NT2/D1 (cell line): ENCODE measurements around the gene FAM184A.

Source experiments
- DNase-seq: peaks from one replicate; pipeline ENCODE4 v3.0.0-alpha.2; 2011; ENCODE audit warnings: low read depth, low spot score
- H3K27me3 ChIP-seq: 2 replicates; pipeline ENCODE4 v1.6.0; 2011; ENCODE audit warnings: mild to moderate bottlenecking; ENCODE audit not compliant: insufficient read length, insufficient read depth
- H3K36me3 ChIP-seq: 2 replicates; pipeline ENCODE4 v1.6.1; 2011; ENCODE audit warnings: mild to moderate bottlenecking, low read length, mixed read lengths; ENCODE audit not compliant: insufficient read depth, insufficient read length
- H3K4me1 ChIP-seq: 2 replicates; pipeline ENCODE4 v1.5.1; 2011; ENCODE audit not compliant: insufficient read depth, insufficient read length
- H3K4me3 ChIP-seq: 2 replicates; pipeline ENCODE4 v1.5.1; 2011; ENCODE audit warnings: low read depth; ENCODE audit not compliant: insufficient read length
- H3K9ac ChIP-seq: 2 replicates; pipeline ENCODE4 v1.6.0; 2011; ENCODE audit warnings: low read depth; ENCODE audit not compliant: insufficient read length
- H3K9me3 ChIP-seq: 2 replicates; pipeline ENCODE4 v1.5.1; 2011; ENCODE audit warnings: mild to moderate bottlenecking, low read length; ENCODE audit not compliant: insufficient read depth
- SUZ12 ChIP-seq: IDR thresholded peaks from 2 replicates; pipeline ENCODE4 v1.6.1; 2011; ENCODE audit not compliant: insufficient read length, insufficient read depth; ENCODE audit errors: extremely low read depth
- YY1 ChIP-seq: IDR thresholded peaks from 2 replicates; pipeline ENCODE4 v1.6.1; 2011; ENCODE audit not compliant: insufficient read length, insufficient read depth
- ZNF274 ChIP-seq: IDR thresholded peaks from 2 replicates; pipeline ENCODE4 v1.6.1; 2011; ENCODE audit warnings: mild to moderate bottlenecking, low read depth, low read length

FAM184A gene

DNA sequence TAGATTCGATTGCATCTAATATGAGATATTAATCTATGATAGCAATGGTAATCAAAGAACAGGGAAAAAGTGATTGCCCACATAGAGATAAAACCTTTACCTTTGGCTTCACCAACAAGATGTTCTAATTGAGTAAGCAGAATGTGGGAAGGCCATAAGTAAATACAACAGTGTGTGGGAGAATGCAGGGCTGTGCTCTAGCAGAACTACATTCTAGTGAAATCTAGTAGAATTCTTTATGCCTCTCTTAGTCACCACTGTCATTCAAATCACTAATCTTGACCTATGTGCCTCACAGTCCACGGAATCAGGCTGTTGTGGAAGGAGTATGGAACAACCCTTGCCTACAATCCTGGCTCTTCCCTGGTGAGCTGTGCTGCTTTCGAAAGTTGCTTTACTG, 113.1 kb downstream of the FAM184A start:
- Histone ChIP-seq H3K4me3 (no peak overlapping the region), H3K36me3 (no peaks in the 10 kb centered on the region), H3K27me3 (no peaks in the 10 kb centered on the region), H3K4me1 (no peaks in the 10 kb centered on the region), H3K9ac (no peak overlapping the region), H3K9me3 (no peaks in the 10 kb centered on the region)
- no peak for DNase-seq
- TF ChIP-seq SUZ12 (no peak), YY1 (no peak), ZNF274 (no peak)

- H3K4me3 ChIP-seq = no peak overlapping the region
- no peaks in the 10 kb centered on the region for H3K36me3 ChIP-seq
- no peak for DNase-seq
- no peak overlapping the region for H3K9ac ChIP-seq
- no peaks in the 10 kb centered on the region for H3K9me3 ChIP-seq
- H3K4me1 ChIP-seq = no peaks in the 10 kb centered on the region
- H3K27me3 ChIP-seq = no peaks in the 10 kb centered on the region
- TF ChIP-seq ZNF274 (no peak), SUZ12 (no peak), YY1 (no peak)
Observed at GRCh38 chr6:118963003-118963402, 115.5 kb downstream of the FAM184A start.

- H3K4me3 ChIP-seq = no peak overlapping the region
- no peaks in the 10 kb centered on the region for H3K4me1 ChIP-seq
- DNase-seq = no peak
- H3K9me3 ChIP-seq = no peaks in the 10 kb centered on the region
- no peaks in the 10 kb centered on the region for H3K36me3 ChIP-seq
- H3K27me3 ChIP-seq = no peaks in the 10 kb centered on the region
- H3K9ac ChIP-seq = no peak overlapping the region
- TF ChIP-seq SUZ12 (no peak), ZNF274 (no peak), YY1 (no peak)
Observed at GRCh38 chr6:118959903-118960302, 118.6 kb downstream of the FAM184A start.

DNA sequence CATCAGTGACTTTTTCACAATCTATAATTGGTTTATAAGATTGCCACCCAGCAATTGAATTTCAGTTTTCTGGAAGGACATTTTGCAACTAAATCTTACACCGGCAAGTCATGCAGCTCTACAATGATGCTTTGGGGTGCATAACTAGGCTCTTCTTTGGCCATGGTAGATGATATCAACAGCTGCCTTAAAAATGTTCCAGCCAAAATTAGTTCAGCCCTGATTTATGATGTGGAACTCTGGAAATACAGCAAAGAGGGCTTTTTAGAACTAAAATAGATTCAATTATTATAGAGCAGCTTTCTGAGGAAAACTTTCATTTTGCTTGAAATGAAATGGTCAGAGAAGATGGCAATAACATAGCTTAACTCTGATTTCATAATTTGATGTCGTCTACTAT, 125.1 kb downstream of the FAM184A start:
- H3K4me3 ChIP-seq = no peak overlapping the region
- no peak overlapping the region for H3K9ac ChIP-seq
- TF ChIP-seq ZNF274 (no peak), SUZ12 (no peak), YY1 (no peak)
- no peaks in the 10 kb centered on the region for H3K36me3 ChIP-seq
- no peaks in the 10 kb centered on the region for H3K9me3 ChIP-seq
- DNase-seq = no peak
- no peaks in the 10 kb centered on the region for H3K27me3 ChIP-seq
- no peaks in the 10 kb centered on the region for H3K4me1 ChIP-seq

GRCh38 chr6:118952683-118953082, 125.8 kb downstream of the FAM184A start:
- TF ChIP-seq YY1 = no peak
- TF ChIP-seq SUZ12 = no peak
- TF ChIP-seq ZNF274 = no peak
- no peaks in the 10 kb centered on the region for H3K4me1 ChIP-seq

DNA sequence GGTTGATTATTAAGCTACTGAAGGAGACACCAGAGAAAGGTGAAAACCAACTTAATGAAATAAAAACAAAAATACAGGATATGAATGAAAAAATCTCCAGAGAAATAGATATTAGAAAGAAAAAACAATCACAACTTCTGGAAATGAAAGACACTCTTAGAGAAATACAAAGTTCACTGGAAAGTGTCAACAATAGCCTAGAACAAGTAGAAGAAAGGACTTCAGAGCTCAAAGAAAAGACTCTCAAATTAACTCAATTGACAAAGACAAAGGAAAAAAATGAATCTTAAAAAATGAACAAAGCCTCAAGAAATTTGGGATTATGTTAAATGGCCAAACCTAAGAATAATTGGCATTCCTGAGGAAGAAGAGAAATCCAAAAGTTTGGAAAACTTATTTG, 133.2 kb downstream of the FAM184A start:
- Histone ChIP-seq H3K27me3 (no peaks in the 10 kb centered on the region), H3K9me3 (0 out of 2 replicates have a peak, but pooled peaks cover 3% of the 10 kb centered on the region), H3K4me1 (no peaks in the 10 kb centered on the region), H3K9ac (no peak overlapping the region), H3K4me3 (no peak overlapping the region), H3K36me3 (no peaks in the 10 kb centered on the region)
- TF ChIP-seq SUZ12 (no peak), YY1 (no peak), ZNF274 (no peak)
- no peak for DNase-seq

More at GRCh38 chr6:118952683-118953082, 125.8 kb downstream of the FAM184A start:
- Histone ChIP-seq H3K4me3 (no peak overlapping the region), H3K9me3 (no peaks in the 10 kb centered on the region), H3K9ac (no peak overlapping the region), H3K36me3 (no peaks in the 10 kb centered on the region), H3K27me3 (no peaks in the 10 kb centered on the region)
- DNase-seq = no peak

DNA sequence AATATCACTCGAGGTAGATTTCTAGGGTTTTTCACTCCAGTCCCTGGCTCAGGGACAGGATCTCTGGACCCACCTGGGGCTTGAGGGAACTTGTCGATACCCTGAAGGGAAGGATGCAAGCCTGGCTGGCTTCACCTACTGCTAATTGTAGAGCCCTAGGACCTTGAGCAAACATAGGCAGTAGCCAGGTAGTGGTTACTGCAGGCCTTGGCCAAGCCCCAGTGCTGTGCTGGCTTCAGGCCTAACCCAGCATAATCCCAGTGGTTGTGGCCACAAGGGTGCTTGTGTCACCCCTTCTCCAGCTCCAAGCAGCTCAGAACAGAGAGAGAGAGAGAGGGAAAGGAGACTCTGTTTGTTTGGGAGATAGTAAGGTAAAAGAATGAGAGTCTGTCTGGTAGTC, 137.7 kb downstream of the FAM184A start:
- Histone ChIP-seq H3K9ac (no peak overlapping the region), H3K9me3 (peaks cover 3% of the 10 kb centered on the region; the same call in 1 of the 2 replicates), H3K4me1 (no peaks in the 10 kb centered on the region), H3K4me3 (no peak overlapping the region), H3K27me3 (no peaks in the 10 kb centered on the region), H3K36me3 (no peaks in the 10 kb centered on the region)
- DNase-seq = no peak
- TF ChIP-seq ZNF274 (no peak), SUZ12 (no peak)
